Adrenal gland (tissue), 5 donors: Measurements from ENCODE around the gene RNASE4.

Source experiments
- POLR2A ChIP-seq, 2 donors: fragments of 450-650 bp; IDR thresholded peaks; one replicate each; pipeline ENCODE4 v1.6.1; 2017; ENCODE audit warnings: antibody characterized with exemption in 2 of 2, mild to moderate bottlenecking in 2 of 2, moderate library complexity in 1 of 2
- TF ChIP-seq, protein P1 (sequence below), 6 experiments: fragments of 450-650 bp in 4 of 6; fragments of 200-600 bp in 2 of 6; sonication (generic) in 1 of 6; IDR thresholded peaks; 1 replicate in 5 of 6; 2 replicates in 1 of 6; pipeline versions ENCODE4 v1.5.1 to v1.8.0; 2016 to 2021; ENCODE audit warnings: antibody characterized with exemption in 6 of 6, mild to moderate bottlenecking in 2 of 6, moderate library complexity in 1 of 6
- donor health status: DM: no; HTN: no; CAD: no.

DNA sequence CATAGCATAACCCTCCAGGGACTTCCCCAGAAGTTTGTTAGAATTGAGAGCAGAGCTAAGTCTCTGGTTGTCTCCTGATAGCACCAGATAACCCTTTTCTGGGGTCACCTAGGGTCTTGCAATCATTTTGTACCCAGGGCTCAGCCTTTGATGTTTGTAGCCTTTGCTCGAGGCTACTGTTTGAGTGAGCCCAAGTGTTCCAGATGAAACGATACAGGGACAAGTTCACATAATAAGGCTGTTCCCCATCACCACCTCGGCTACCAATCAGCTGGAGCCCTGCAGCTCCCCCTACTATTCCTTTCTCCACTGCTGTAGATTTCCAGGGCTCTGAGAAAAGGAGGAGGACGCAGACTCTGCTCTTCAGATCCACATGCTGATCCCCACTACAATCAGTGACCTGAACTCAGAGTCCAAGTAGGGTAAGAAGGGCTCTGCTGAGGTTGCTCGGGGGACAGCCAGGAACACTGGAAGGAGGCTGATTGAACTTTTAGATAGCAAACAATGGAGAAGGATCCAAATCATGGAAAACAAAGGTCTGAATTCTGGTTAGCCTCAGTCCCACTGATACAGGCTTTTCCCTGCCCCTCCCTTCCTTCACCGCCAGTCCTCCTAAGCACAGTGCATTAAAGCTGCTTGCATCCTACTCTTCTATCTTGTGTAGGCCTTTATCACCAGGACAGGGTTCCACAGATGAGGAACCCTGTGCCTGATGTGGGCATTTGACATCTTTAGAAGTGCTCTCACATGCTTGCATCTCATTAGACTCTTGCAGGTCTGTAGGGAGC, 61.4 kb downstream of the RNASE4 start, which contains the start of gene EDDM3A:
- TF ChIP-seq, protein P1, sequence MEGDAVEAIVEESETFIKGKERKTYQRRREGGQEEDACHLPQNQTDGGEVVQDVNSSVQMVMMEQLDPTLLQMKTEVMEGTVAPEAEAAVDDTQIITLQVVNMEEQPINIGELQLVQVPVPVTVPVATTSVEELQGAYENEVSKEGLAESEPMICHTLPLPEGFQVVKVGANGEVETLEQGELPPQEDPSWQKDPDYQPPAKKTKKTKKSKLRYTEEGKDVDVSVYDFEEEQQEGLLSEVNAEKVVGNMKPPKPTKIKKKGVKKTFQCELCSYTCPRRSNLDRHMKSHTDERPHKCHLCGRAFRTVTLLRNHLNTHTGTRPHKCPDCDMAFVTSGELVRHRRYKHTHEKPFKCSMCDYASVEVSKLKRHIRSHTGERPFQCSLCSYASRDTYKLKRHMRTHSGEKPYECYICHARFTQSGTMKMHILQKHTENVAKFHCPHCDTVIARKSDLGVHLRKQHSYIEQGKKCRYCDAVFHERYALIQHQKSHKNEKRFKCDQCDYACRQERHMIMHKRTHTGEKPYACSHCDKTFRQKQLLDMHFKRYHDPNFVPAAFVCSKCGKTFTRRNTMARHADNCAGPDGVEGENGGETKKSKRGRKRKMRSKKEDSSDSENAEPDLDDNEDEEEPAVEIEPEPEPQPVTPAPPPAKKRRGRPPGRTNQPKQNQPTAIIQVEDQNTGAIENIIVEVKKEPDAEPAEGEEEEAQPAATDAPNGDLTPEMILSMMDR (IDR thresholded peaks at IDR 0.05): no peak
- no peak for TF ChIP-seq POLR2A (IDR thresholded peaks at IDR 0.05)
